ENCODE data around the gene PIEZO1.

- TF ChIP-seq SMC3 (IDR thresholded peaks at IDR 0.05) (no peak), MAZ (IDR thresholded peaks at IDR 0.05; ENCODE audit: borderline replicate concordance, low read depth, low read length) (no peak), POLR2A (IDR thresholded peaks at IDR 0.05; ENCODE audit: low read length) (no peak), GATA3 (IDR thresholded peaks at IDR 0.05; ENCODE audit: borderline replicate concordance) (no peak), CTCF (IDR thresholded peaks at IDR 0.05) (no peak), MYC (IDR thresholded peaks at IDR 0.05; ENCODE audit: borderline replicate concordance, low read length) (no peak), CEBPB (IDR thresholded peaks at IDR 0.05) (no peak), E2F6 (IDR thresholded peaks at IDR 0.05; ENCODE audit: borderline replicate concordance, low read depth) (no peak), MAFK (IDR thresholded peaks at IDR 0.05; ENCODE audit: partially characterized antibody) (no peak), CHD2 (IDR thresholded peaks at IDR 0.05; ENCODE audit: low read length, partially characterized antibody) (no peak), RARB (CRISPR knock-in tag; IDR thresholded peaks at IDR 0.05) (no peak), ATOH8 (CRISPR knock-in tag; IDR thresholded peaks at IDR 0.05; ENCODE audit: low read depth) (no peak)
Measured at GRCh38 chr16:88691129-88691813, 93.7 kb downstream of the PIEZO1 start.
